Upper lobe of right lung (tissue), 1 donor: ENCODE measurements around the gene ANK2. TPM values are rescaled to one million over a fixed set of nuclear protein-coding genes. Genes with fewer than 3 reads are reported as not detected.
A peak's percentile ranks its signal among the peaks of the same experiment; 100 is the strongest.

ENCODE experiments used
- ATAC-seq: fragments of 200-7000 bp; cut with Tn5 transposase; one replicate; pipeline ENCODE4 v1.9.1; 2020; ENCODE audit warnings: mild to moderate bottlenecking, moderate library complexity
- DNase-seq: peaks from one replicate; pipeline ENCODE4 v3.0.0-alpha.2; 2020
- H3K27ac ChIP-seq: fragments of 200-600 bp; one replicate; pipeline ENCODE4 v1.8.0; 2022
- H3K27me3 ChIP-seq: fragments of 200-600 bp; one replicate; pipeline ENCODE4 v1.8.0; 2022; ENCODE audit warnings: mild to moderate bottlenecking
- H3K36me3 ChIP-seq: fragments of 200-600 bp; one replicate; pipeline ENCODE4 v1.8.0; 2022
- H3K4me1 ChIP-seq: fragments of 200-600 bp; one replicate; pipeline ENCODE4 v1.8.0; 2022
- H3K4me3 ChIP-seq: fragments of 200-600 bp; one replicate; pipeline ENCODE4 v1.8.0; 2022; ENCODE audit warnings: mild to moderate bottlenecking
- H3K9me3 ChIP-seq: fragments of 200-600 bp; one replicate; pipeline ENCODE4 v1.8.0; 2022
- intact Hi-C: fragments of 100-400 bp; cut with DNase I; formaldehyde crosslinking; loops from one replicate; pipeline ENCODE4 v1.11.0; 2022
- total RNA-seq: library from RNA; stranded (reverse); fragmentation: NEBNext Ultra II Directional; extraction: Animal tissue kit (Norgen Biotek cat#: 25700); gene quantifications from one replicate; pipeline ENCODE4 v1.2.1, GENCODE V29; 2021
- TF ChIP-seq, protein P1 (sequence below): fragments of 200-600 bp; IDR thresholded peaks from one replicate; pipeline ENCODE4 v1.8.0; 2022; ENCODE audit warnings: antibody characterized with exemption
- donor health status: DM: no; HTN: yes; CAD: no; lungs with severe emphysema.

Gene ANK2
- total RNA-seq, 1 donor from 2014 or later, result 12.0 TPM

DNA sequence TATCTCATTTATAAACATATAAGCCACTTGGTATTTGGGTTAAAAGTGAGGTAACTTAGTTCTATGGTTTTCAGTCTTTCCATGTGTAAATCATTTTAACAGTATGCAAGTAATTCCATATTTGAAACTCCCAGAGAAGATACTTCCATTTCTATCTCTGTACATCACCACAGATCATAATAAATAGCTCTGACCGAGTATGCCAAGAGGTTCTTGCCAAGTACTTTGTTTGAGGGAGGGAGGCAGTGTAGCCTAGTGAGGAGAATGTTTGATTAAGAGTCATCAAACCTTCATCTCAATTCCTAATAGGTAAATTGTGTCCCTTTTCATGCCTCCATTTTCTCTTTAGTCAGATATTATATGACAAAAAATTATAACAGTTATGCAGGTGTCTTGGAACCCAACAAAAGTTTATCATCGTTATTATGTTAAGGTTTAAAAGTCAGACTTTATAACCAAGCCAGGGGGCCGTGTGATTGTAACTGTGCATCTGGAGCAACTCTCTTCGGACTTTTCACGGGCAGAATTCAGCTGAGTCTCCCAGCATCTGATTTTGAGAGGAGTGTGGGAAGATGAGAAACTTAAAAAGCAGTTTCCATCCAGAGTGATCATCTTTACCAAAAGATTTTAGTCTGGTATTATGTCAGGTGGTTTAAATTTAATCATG lies 123.8 kb downstream of the ANK2 start:
- Histone ChIP-seq H3K4me3 (no peak overlapping the region), H3K27ac (no peak overlapping the region), H3K4me1 (no peaks in the 10 kb centered on the region), H3K36me3 (no peaks in the 10 kb centered on the region), H3K9me3 (no peaks in the 10 kb centered on the region), H3K27me3 (no peaks in the 10 kb centered on the region)
- intact Hi-C loops, result no loop called here
- DNase-seq (no peak), ATAC-seq (no peak)
- TF ChIP-seq, protein P1, sequence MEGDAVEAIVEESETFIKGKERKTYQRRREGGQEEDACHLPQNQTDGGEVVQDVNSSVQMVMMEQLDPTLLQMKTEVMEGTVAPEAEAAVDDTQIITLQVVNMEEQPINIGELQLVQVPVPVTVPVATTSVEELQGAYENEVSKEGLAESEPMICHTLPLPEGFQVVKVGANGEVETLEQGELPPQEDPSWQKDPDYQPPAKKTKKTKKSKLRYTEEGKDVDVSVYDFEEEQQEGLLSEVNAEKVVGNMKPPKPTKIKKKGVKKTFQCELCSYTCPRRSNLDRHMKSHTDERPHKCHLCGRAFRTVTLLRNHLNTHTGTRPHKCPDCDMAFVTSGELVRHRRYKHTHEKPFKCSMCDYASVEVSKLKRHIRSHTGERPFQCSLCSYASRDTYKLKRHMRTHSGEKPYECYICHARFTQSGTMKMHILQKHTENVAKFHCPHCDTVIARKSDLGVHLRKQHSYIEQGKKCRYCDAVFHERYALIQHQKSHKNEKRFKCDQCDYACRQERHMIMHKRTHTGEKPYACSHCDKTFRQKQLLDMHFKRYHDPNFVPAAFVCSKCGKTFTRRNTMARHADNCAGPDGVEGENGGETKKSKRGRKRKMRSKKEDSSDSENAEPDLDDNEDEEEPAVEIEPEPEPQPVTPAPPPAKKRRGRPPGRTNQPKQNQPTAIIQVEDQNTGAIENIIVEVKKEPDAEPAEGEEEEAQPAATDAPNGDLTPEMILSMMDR, result no peak

DNA sequence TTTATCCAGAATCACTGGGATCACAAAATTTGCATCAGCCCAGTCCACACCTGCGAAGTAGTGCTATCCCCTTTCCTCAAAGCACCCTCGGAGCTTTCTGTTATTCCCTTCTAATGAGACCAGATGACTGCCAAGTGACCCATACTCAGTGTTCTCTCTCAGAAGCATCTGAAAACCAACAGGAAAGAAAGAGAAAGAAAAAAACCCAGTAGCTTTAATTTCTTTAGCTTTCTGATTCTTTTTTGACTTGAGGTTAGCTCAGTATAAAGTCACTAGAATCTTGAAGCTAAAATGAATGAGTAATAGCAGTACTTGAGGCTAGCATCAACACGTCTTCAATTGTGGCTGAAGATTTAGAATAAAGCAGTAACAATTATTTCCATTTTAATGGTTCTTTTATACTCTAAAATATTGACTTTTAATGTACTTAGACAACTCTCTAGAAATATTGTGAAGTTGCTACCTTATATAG lies 124.4 kb downstream of the ANK2 start:
- DNase-seq (no peak), ATAC-seq (no peak)
- Histone ChIP-seq H3K27me3 (no peaks in the 10 kb centered on the region), H3K27ac (no peak overlapping the region), H3K4me1 (no peaks in the 10 kb centered on the region), H3K4me3 (no peak overlapping the region), H3K36me3 (no peaks in the 10 kb centered on the region), H3K9me3 (no peaks in the 10 kb centered on the region)
- intact Hi-C loops, result no loop called here
- TF ChIP-seq, protein P1, result no peak

- no peaks in the 10 kb centered on the region for H3K4me1 ChIP-seq
- no peak overlapping the region for H3K27ac ChIP-seq
- DNase-seq (no peak), ATAC-seq (no peak)
- H3K4me3 ChIP-seq, result no peak overlapping the region
- H3K9me3 ChIP-seq, result no peaks in the 10 kb centered on the region
- intact Hi-C loops, result no loop called here
- TF ChIP-seq, protein P1, result no peak
- no peaks in the 10 kb centered on the region for H3K27me3 ChIP-seq
- H3K36me3 ChIP-seq, result no peaks in the 10 kb centered on the region
Observed at GRCh38 chr4:113179091-113179490, 129.6 kb downstream of the ANK2 start.

DNA sequence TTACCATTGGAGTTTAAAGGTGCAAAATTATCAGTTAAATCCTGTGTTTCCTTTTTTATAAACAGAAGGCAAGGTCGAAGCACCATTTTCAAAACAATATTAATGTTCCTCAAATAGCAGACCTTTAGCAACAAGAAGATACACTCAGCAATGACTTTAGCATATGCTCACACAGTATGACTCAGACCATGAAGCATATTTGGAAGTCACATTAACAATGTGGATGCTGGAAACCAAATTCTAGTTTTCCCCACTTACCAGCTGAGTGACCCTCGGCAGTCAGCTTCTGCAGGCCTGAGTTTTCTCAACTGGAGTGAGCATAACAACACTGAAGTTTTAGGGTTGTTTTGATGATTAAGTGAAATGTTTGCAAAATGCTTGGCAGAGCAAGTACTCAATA lies 130.5 kb downstream of the ANK2 start:
- H3K4me1 ChIP-seq, result no peaks in the 10 kb centered on the region
- no peak overlapping the region for H3K4me3 ChIP-seq
- H3K9me3 ChIP-seq, result no peaks in the 10 kb centered on the region
- no peak for DNase-seq
- no peaks in the 10 kb centered on the region for H3K27me3 ChIP-seq
- H3K36me3 ChIP-seq, result no peaks in the 10 kb centered on the region
- intact Hi-C loops, result no loop called here
- H3K27ac ChIP-seq, result no peak overlapping the region
- TF ChIP-seq, protein P1, result no peak
- no peak for ATAC-seq

- Histone ChIP-seq H3K27ac (no peak overlapping the region), H3K9me3 (no peaks in the 10 kb centered on the region), H3K4me1 (no peaks in the 10 kb centered on the region), H3K4me3 (no peak overlapping the region), H3K27me3 (no peaks in the 10 kb centered on the region), H3K36me3 (no peaks in the 10 kb centered on the region)
- DNase-seq, result no peak
- intact Hi-C loops, result no loop called here
- peak; percentile 33 for ATAC-seq
- TF ChIP-seq, protein P1, result no peak
Observed at GRCh38 chr4:113181289-113182007, 132.0 kb downstream of the ANK2 start.
